K562 (cell line): Measurements from ENCODE around the gene KPNA3. TPM values are rescaled to one million over a fixed set of nuclear protein-coding genes. Genes with fewer than 3 reads are reported as not detected.

Experiments
- ATAC-seq: fragments of 200-7000 bp; cut with Tn5 transposase; 3 replicates; pipeline ENCODE4 v1.9.1; 2020; ENCODE audit warnings: moderate library complexity
- BruUV-seq: library from RNA; stranded (reverse); fragments of 400-500 nt; replicated peaks from 2 replicates; lab custom pipeline; 2021; lab: Mats Ljungman, UMichigan
- CTCF ChIA-PET: fragments of 300-600 bp; formaldehyde crosslinking; extraction: SDS; loops from one replicate; lab custom pipeline; 2021; ENCODE audit warnings: low intra/inter-chr PET ratio; lab: Yijun Ruan, JAX
- POLR2A ChIA-PET: fragments of 300-600, 350-650 bp; sonication (Branson Sonifier 250); formaldehyde crosslinking; extraction: SDS; loops from one replicate; lab custom pipeline; 2021; ENCODE audit warnings: antibody characterized with exemption, inconsistent platforms; lab: Yijun Ruan, JAX
- DNase-seq, 4 experiments: peaks; one replicate each; pipeline versions ENCODE4 v3.0.0 to v3.0.0-alpha.2; 2011 to 2018; ENCODE audit warnings: low spot score in 3 of 4, mixed read lengths in 3 of 4; ENCODE audit errors: extremely low read depth in 1 of 4
- FAIRE-seq: peaks from 2 replicates; lab custom pipeline; 2011; peaks lifted over from hg19 to GRCh38; lab: Jason Lieb, UNC
- H2AFZ ChIP-seq: 2 replicates; pipeline ENCODE4 v1.6.0; 2011; ENCODE audit warnings: low read depth, low read length, control low read depth, inconsistent platforms
- H3K27ac ChIP-seq: fragments of 200-600 bp; 3 replicates; pipeline ENCODE4 v1.8.0; 2011; ENCODE audit warnings: low read depth, mild to moderate bottlenecking, control low read depth, inconsistent platforms, low read length, moderate library complexity, mixed read lengths; ENCODE audit errors: extremely low read depth
- H3K27me3 ChIP-seq, 2 experiments: fragments of 300-600 bp in 1 of 2; 2 replicates in 1 of 2; 3 replicates in 1 of 2; pipeline versions ENCODE4 v1.6.0 to v1.8.0; 2011; ENCODE audit warnings: inconsistent platforms in 2 of 2, low read length in 2 of 2, mild to moderate bottlenecking in 1 of 2, mixed read lengths in 1 of 2, moderate library complexity in 1 of 2; ENCODE audit not compliant: control insufficient read depth in 2 of 2, insufficient read depth in 2 of 2
- H3K36me3 ChIP-seq: fragments of 300-600 bp; 3 replicates; pipeline ENCODE4 v1.8.0; 2011; ENCODE audit warnings: mild to moderate bottlenecking, low read length, inconsistent platforms; ENCODE audit not compliant: control insufficient read depth, insufficient read depth
- H3K4me1 ChIP-seq, 2 experiments: fragments of 200-600 bp in 1 of 2; replicated peaks in 1 of 2; 2 replicates in 1 of 2; 3 replicates in 1 of 2; pipeline versions ENCODE4 v1.5.1 to v1.8.0; 2011; ENCODE audit warnings: inconsistent platforms in 2 of 2, low read length in 2 of 2, mild to moderate bottlenecking in 1 of 2, mixed read lengths in 1 of 2, moderate library complexity in 1 of 2; ENCODE audit not compliant: control insufficient read depth in 2 of 2, insufficient read depth in 2 of 2
- H3K4me2 ChIP-seq: 2 replicates; pipeline ENCODE4 v1.6.1; 2011; ENCODE audit warnings: low read length, control low read depth, inconsistent platforms, mixed read lengths; ENCODE audit not compliant: insufficient read depth
- H3K4me3 ChIP-seq: fragments of 200-600 bp; sonication (generic), shearing (Covaris generic); 2 replicates; pipeline ENCODE4 v1.5.1; 2016; ENCODE audit warnings: control low read depth, inconsistent platforms
- H3K79me2 ChIP-seq: fragments of 200-600 bp; 3 replicates; pipeline ENCODE4 v1.8.0; 2011; ENCODE audit warnings: low read length, inconsistent platforms; ENCODE audit not compliant: control insufficient read depth, insufficient read depth
- H3K9ac ChIP-seq, 2 experiments: 2 replicates each; pipeline versions ENCODE4 v1.6.0 to v1.6.1; 2011; ENCODE audit warnings: low read depth in 2 of 2, low read length in 2 of 2, control low read depth in 1 of 2, inconsistent platforms in 1 of 2, mild to moderate bottlenecking in 1 of 2, mixed read lengths in 1 of 2; ENCODE audit not compliant: insufficient read depth in 1 of 2
- H3K9me1 ChIP-seq: one replicate; pipeline ENCODE4 v1.6.0; 2011; ENCODE audit warnings: inconsistent platforms, mild to moderate bottlenecking, low read length, moderate library complexity; ENCODE audit not compliant: control insufficient read depth, insufficient read depth
- H3K9me3 ChIP-seq: replicated peaks from 2 replicates; pipeline ENCODE4 v1.5.1; 2011; ENCODE audit warnings: low read depth, low read length, inconsistent platforms; ENCODE audit not compliant: control insufficient read depth, insufficient read depth
- H4K20me1 ChIP-seq: replicated peaks from 2 replicates; pipeline ENCODE4 v1.6.1; 2011; ENCODE audit warnings: low read length, inconsistent platforms, mixed read lengths; ENCODE audit not compliant: control insufficient read depth, insufficient read depth
- BCOR ChIP-seq: fragments of 450-650 bp; IDR thresholded peaks from 2 replicates; pipeline ENCODE4 v1.6.1; 2016
- DEAF1 ChIP-seq: fragments of 450-650 bp; formaldehyde crosslinking; IDR thresholded peaks from 2 replicates; pipeline ENCODE4 v1.4.0; 2020; ENCODE audit warnings: mild to moderate bottlenecking, moderate library complexity
- FOXK2 ChIP-seq, 2 experiments: fragments of 450-650 bp; IDR thresholded peaks in 1 of 2; conservative IDR thresholded peaks in 1 of 2; 2 replicates each; pipeline ENCODE4 v1.6.1; 2016; ENCODE audit warnings: low read depth in 2 of 2, mild to moderate bottlenecking in 1 of 2
- HDAC2 ChIP-seq: fragments of 450-650 bp; IDR thresholded peaks from 2 replicates; pipeline ENCODE4 v1.6.1; 2016; ENCODE audit warnings: mild to moderate bottlenecking
- HNRNPUL1 ChIP-seq: fragments of 200-400 bp; formaldehyde crosslinking; IDR thresholded peaks from 2 replicates; pipeline ENCODE4 v1.6.1; 2017; ENCODE audit warnings: low read length
- HOMEZ ChIP-seq: fragments of 250-450 bp; sonication (Bioruptor Pico); IDR thresholded peaks from 2 replicates; pipeline ENCODE4 v1.4.0; 2020; ENCODE audit warnings: mild to moderate bottlenecking, moderate library complexity
- IRF2 ChIP-seq: sonication (generic); formaldehyde crosslinking; IDR thresholded peaks from 2 replicates; pipeline ENCODE4 v1.8.1; 2022; ENCODE audit warnings: mild to moderate bottlenecking, missing genetic modification reagents
- MECOM ChIP-seq: fragments of 250-450 bp; sonication (Bioruptor Pico); IDR thresholded peaks from 2 replicates; pipeline ENCODE4 v1.8.0; 2022; ENCODE audit warnings: inconsistent platforms
- PCBP2 ChIP-seq: fragments of 200-400 bp; formaldehyde crosslinking; IDR thresholded peaks from 2 replicates; pipeline ENCODE4 v1.6.1; 2018; ENCODE audit warnings: low read length, low read depth, mild to moderate bottlenecking, moderate library complexity; ENCODE audit not compliant: poor library complexity, severe bottlenecking
- PTTG1 ChIP-seq: fragments of 450-650 bp; IDR thresholded peaks from 2 replicates; pipeline ENCODE4 v1.6.1; 2016; ENCODE audit warnings: low read depth, mild to moderate bottlenecking, missing genetic modification characterization, missing compliant biosample characterization
- TCF15 ChIP-seq: fragments of 250-450 bp; sonication (Bioruptor Pico); IDR thresholded peaks from 2 replicates; pipeline ENCODE4 v1.8.0; 2022; ENCODE audit warnings: moderate library complexity, mild to moderate bottlenecking, inconsistent platforms
- YBX1 ChIP-seq: fragments of 450-650 bp; IDR thresholded peaks from 2 replicates; pipeline ENCODE4 v1.7.1; 2016; ENCODE audit warnings: mild to moderate bottlenecking
- ZFP36 ChIP-seq: fragments of 150-350 bp; IDR thresholded peaks from 2 replicates; pipeline ENCODE4 v1.6.1; 2018; ENCODE audit warnings: low read length, low read depth; ENCODE audit not compliant: partially characterized antibody
- ZKSCAN1 ChIP-seq: fragments of 150-350 bp; IDR thresholded peaks from 2 replicates; pipeline ENCODE4 v1.6.1; 2016; ENCODE audit warnings: low read depth, low read length
- ZNF324 ChIP-seq: fragments of 250-450 bp; sonication (Bioruptor Pico); IDR thresholded peaks from 2 replicates; pipeline ENCODE4 v1.4.0; 2020; ENCODE audit warnings: mild to moderate bottlenecking
- ZNF408 ChIP-seq: fragments of 250-450 bp; sonication (Bioruptor Pico); IDR thresholded peaks from 2 replicates; pipeline ENCODE4 v1.4.0; 2020; ENCODE audit warnings: low read depth, mild to moderate bottlenecking, moderate library complexity
- ZNF445 ChIP-seq: fragments of 250-450 bp; sonication (Bioruptor Pico); IDR thresholded peaks from 2 replicates; pipeline ENCODE4 v1.4.0; 2020; ENCODE audit warnings: low read depth, mild to moderate bottlenecking, moderate library complexity
- WGBS: fragments of 100-300 bp; shearing (Covaris generic); methylation state at CpG from one replicate; pipeline ENCODE4 v1.1.6; 2016; ENCODE audit warnings: low coverage, mixed read lengths; ENCODE audit not compliant: insufficient coverage; ENCODE audit errors: missing lambda C conversion rate; 5-methylcytosine and 5-hydroxymethylcytosine counted together
- in situ Hi-C: fragments of 300-500 bp; cut with MboI; formaldehyde crosslinking; loops from 4 replicates; pipeline ENCODE4 v1.15.0; 2018; ENCODE audit warnings: inconsistent platforms, mixed read lengths
- intact Hi-C: fragments of 100-400 bp; cut with micrococcal nuclease; formaldehyde crosslinking; loops from 2 replicates; pipeline ENCODE4 v1.14.2; 2022
- polyA plus RNA-seq, 8 experiments: library from polyadenylated mRNA; depleted of rRNA in 4 of 8; stranded (reverse) in 5 of 8; unstranded in 3 of 8; fragments of >200 nt; fragmentation: Nextera tagmentation in 2 of 8; fragmentation: Illumina TruSeq in 1 of 8; extraction: Ambion mirVana in 2 of 8; extraction: Trizol in 1 of 8; gene quantifications; 2 replicates each; pipeline versions ENCODE4 v1.2.1 to v1.2.3, GENCODE V29; 2011 to 2014; ENCODE audit warnings: inconsistent platforms in 1 of 8, missing spikeins in 1 of 8
- total RNA-seq, 7 experiments: library from RNA; depleted of rRNA in 6 of 7; stranded (reverse); fragments of >200 nt in 6 of 7; fragmentation: Illumina TruSeq in 2 of 7; extraction: Trizol in 2 of 7; gene quantifications; 2 replicates each; pipeline versions ENCODE4 v1.2.1 to v1.2.3, GENCODE V29; 2011 to 2021; ENCODE audit warnings: low replicate concordance in 1 of 7

The KPNA3 gene
- total and polyA plus RNA-seq, 9 of the 15 experiments (the other 6 are each of a cell fraction or from before 2014, with no cell fraction given) = 8.5 to 23.4 (median 15.7) TPM

- TF ChIP-seq DEAF1 (CRISPR knock-in tag) = no peak
- TF ChIP-seq, all 486 proteins: peak for 0
These were observed 22.2 kb upstream of the KPNA3 start (continued) for GRCh38 chr13:49814551-49815270.

GRCh38 chr13:49812812-49813211 is 20.3 kb upstream of the KPNA3 start:
- intact Hi-C loops = no loop called here
- no peak for FAIRE-seq
- in situ Hi-C loops = no loop called here
- TF ChIP-seq YBX1 (no peak), ZFP36 (no peak), BCOR (no peak), FOXK2 (conservative IDR thresholded peaks at IDR 0.05 in 1 of 2, IDR thresholded peaks at IDR 0.05 in 1 of 2; ENCODE audit: low read depth in 2 of 2) (no peak), HOMEZ (CRISPR knock-in tag) (no peak), TCF15 (no peak), ZKSCAN1 (no peak), ZNF408 (CRISPR knock-in tag) (no peak), IRF2 (CRISPR knock-in tag) (no peak), HNRNPUL1 (no peak), MECOM (CRISPR knock-in tag) (no peak), ZNF324 (CRISPR knock-in tag) (no peak), ZNF445 (CRISPR knock-in tag) (no peak), PCBP2 (no peak), HDAC2 (no peak), PTTG1 (tag) (no peak)

More at GRCh38 chr13:49812812-49813211, 20.3 kb upstream of the KPNA3 start:
- no peak overlapping the region for H3K4me3 ChIP-seq
- H4K20me1 ChIP-seq = no peaks in the 10 kb centered on the region
- H3K4me1 ChIP-seq = no peaks in the 10 kb centered on the region; a peak in 2 of 5 replicates
- no peaks in the 10 kb centered on the region for H3K9me3 ChIP-seq
- no peak overlapping the region for H3K27ac ChIP-seq
- H3K4me2 ChIP-seq = no peak overlapping the region
- H3K9me1 ChIP-seq = no peaks in the 10 kb centered on the region
- no peak overlapping the region for H3K9ac ChIP-seq
- H3K36me3 ChIP-seq = no peaks in the 10 kb centered on the region
- H2AFZ ChIP-seq = no peak overlapping the region
- no peaks in the 10 kb centered on the region for H3K79me2 ChIP-seq
- H3K27me3 ChIP-seq = peaks cover 6 to 12% of the 10 kb centered on the region in 2 experiments; a peak in 3 of 5 replicates
- DNase-seq (no peak), ATAC-seq (no peak)
- POLR2A ChIA-PET = no interaction called here
- BruUV-seq = no TSS peak
- CTCF ChIA-PET = no interaction called here
- 10% methylated on average over 4 of the region's 4 CpGs for WGBS
